ENCODE results near the gene GPR137. TPM values are rescaled to one million over a fixed set of nuclear protein-coding genes. Genes with fewer than 3 reads are reported as not detected.

GPR137 gene
- total RNA-seq, 1 experiment from 2014 or later: 24.4 TPM

- TF ChIP-seq SIN3A (IDR thresholded peaks at IDR 0.05; ENCODE audit: low read depth) (no peak), ELF1 (IDR thresholded peaks at IDR 0.05; ENCODE audit: borderline replicate concordance, low read depth) (no peak), EGR1 (IDR thresholded peaks at IDR 0.05; ENCODE audit: low read depth) (no peak), SRF (IDR thresholded peaks at IDR 0.05; ENCODE audit: low read depth) (no peak), MAX (IDR thresholded peaks at IDR 0.05) (no peak)
Observed at GRCh38 chr11:64278576-64279190, 7.0 kb upstream of the GPR137 start (continued).

DNA sequence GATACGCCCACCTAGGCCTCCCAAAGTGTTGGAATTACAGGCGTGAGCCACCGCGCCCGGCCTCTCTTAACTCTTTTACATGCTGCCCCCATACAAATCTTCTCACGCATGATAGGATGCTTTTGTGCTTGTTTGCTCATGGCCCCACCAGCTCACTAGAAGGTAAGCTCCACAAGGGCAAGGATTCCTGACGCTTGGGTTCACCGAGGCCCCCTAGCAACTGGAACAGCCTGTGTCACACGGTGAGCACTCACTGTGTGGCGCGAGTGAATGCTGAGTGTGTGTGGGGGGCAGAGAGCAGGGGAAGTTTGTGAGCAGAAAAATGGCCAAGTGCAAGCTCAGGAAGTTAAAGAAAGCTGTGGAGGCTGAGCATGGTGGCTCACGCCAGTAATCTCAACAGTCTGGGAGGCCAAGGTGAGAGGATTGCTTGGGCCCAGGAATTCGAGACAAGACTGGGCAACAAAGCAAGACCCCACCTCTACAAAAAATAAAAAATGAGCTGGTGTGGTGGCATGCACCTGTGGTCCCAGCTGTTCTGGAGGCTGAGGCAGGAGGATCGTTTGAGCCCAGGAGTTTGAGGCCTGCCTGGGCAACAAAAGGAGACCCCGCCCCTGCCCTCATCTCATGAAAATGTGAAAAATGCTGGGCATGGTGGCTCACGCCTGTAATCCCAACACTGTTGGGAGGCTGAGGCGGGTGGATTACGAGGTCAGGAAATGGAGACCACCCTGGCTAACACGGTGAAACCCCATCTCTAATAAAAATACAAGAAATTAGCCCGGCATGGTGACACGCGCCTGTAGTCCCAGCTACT lies 3.5 kb upstream of the GPR137 start:
- Histone ChIP-seq H3K4me2 (ENCODE audit: low read length) (no peak overlapping the region), H4K20me1 (ENCODE audit: insufficient read depth) (no peaks in the 10 kb centered on the region), H2AFZ (ENCODE audit: low read depth, low read length, poor library complexity, severe bottlenecking) (no peak overlapping the region), H3K27me3 (ENCODE audit: insufficient read depth, low read length) (no peaks in the 10 kb centered on the region), H3K9ac (ENCODE audit: low read length) (no peak overlapping the region), H3K4me1 (ENCODE audit: control insufficient read depth in 1 of 2, insufficient read depth in 2 of 2, low read length in 2 of 2) (peaks cover 14 to 27% of the 10 kb centered on the region in 2 experiments), H3K4me3 (replicated peaks in 1 of 2; ENCODE audit: low read depth in 1 of 2, low read length in 2 of 2) (no peak overlapping the region), H3K36me3 (ENCODE audit: control insufficient read depth in 1 of 2, insufficient read depth in 2 of 2, low read length in 2 of 2) (no peaks in the 10 kb centered on the region; a peak in 1 of 4 replicates), H3K9me3 (ENCODE audit: control insufficient read depth in 1 of 2, insufficient read depth in 1 of 2, low read depth in 1 of 2, low read length in 2 of 2) (no peaks in the 10 kb centered on the region), H3K9me2 (ENCODE audit: insufficient read depth) (no peaks in the 10 kb centered on the region), H3K27ac (ENCODE audit: low read depth, low read length) (no peak overlapping the region), H3K79me2 (ENCODE audit: insufficient read depth, low read length) (no peaks in the 10 kb centered on the region)
- intact Hi-C loops (cut with micrococcal nuclease): no loop called here
- ChIA-PET RAD21 (ENCODE audit: low non-redundant PET in 1 of 2, low total read pairs in 2 of 2, uncharacterized antibody in 2 of 2, unreplicated experiment in 2 of 2) (no interaction called here), CTCF (no interaction called here), POLR2A (interaction anchor here (1.6 kb wide), 1 partner anchor 19 kb away, joined by 5 read pairs; no protein-coding TSS in a partner anchor)
- BruUV-seq (replicated peaks): no TSS peak
- ATAC-seq (no peak), DNase-seq (ENCODE audit: low read depth, low spot score) (no peak)
- no peak for TF ChIP-seq EZH2 (IDR thresholded peaks at IDR 0.05)
- TF ChIP-seq MAX (IDR thresholded peaks at IDR 0.05): no peak
- no peak for TF ChIP-seq EGR1 (IDR thresholded peaks at IDR 0.05; ENCODE audit: low read depth)
- TF ChIP-seq POLR2A (IDR thresholded peaks at IDR 0.05; ENCODE audit: borderline replicate concordance, extremely low read depth, insufficient read depth, insufficient read length): no peak
- TF ChIP-seq POLR2AphosphoS5 (IDR thresholded peaks at IDR 0.05; ENCODE audit: low read depth, low read length): no peak
- no peak for TF ChIP-seq TCF7L2 (IDR thresholded peaks at IDR 0.05; ENCODE audit: borderline replicate concordance, extremely low read depth, insufficient read depth, insufficient read length)
- TF ChIP-seq SIN3A (IDR thresholded peaks at IDR 0.05; ENCODE audit: low read depth): no peak
- TF ChIP-seq, protein P1, sequence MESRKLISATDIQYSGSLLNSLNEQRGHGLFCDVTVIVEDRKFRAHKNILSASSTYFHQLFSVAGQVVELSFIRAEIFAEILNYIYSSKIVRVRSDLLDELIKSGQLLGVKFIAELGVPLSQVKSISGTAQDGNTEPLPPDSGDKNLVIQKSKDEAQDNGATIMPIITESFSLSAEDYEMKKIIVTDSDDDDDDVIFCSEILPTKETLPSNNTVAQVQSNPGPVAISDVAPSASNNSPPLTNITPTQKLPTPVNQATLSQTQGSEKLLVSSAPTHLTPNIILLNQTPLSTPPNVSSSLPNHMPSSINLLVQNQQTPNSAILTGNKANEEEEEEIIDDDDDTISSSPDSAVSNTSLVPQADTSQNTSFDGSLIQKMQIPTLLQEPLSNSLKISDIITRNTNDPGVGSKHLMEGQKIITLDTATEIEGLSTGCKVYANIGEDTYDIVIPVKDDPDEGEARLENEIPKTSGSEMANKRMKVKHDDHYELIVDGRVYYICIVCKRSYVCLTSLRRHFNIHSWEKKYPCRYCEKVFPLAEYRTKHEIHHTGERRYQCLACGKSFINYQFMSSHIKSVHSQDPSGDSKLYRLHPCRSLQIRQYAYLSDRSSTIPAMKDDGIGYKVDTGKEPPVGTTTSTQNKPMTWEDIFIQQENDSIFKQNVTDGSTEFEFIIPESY (IDR thresholded peaks at IDR 0.05; ENCODE audit: extremely low read depth, insufficient replicate concordance, low read length): no peak
- TF ChIP-seq ATF3 (IDR thresholded peaks at IDR 0.05): no peak
- no peak for TF ChIP-seq YY1 (IDR thresholded peaks at IDR 0.05; ENCODE audit: extremely low read depth, insufficient replicate concordance, low read depth, low read length)

Measured in HCT116 (cell line).